Measurements from ENCODE around the gene MAP3K14.

Gene MAP3K14

GRCh38 chr17:45232514-45233422 is 84.1 kb downstream of the MAP3K14 start:
- TF ChIP-seq CTCF (conservative IDR thresholded peaks at IDR 0.05; ENCODE audit: low read depth, low read length) = no peak
- H3K4me3 ChIP-seq (IDR thresholded peaks at IDR 0.05; ENCODE audit: insufficient read depth, low read depth, low read length) = no peak overlapping the region
- H3K36me3 ChIP-seq (ENCODE audit: insufficient read depth) = no peaks in the 10 kb centered on the region; the same call in 1 of the 2 replicates
- H2AFZ ChIP-seq (ENCODE audit: low read depth) = no peak overlapping the region
- H3K4me1 ChIP-seq (ENCODE audit: low read depth, poor library complexity, severe bottlenecking) = peaks cover 97% of the 10 kb centered on the region
- no peak overlapping the region for H3K4me2 ChIP-seq
- peaks cover 71% of the 10 kb centered on the region for H3K79me2 ChIP-seq (ENCODE audit: insufficient read depth, low read depth)
- H3K9ac ChIP-seq = no peak overlapping the region
- no peak overlapping the region for H3K27ac ChIP-seq
- H4K20me1 ChIP-seq (ENCODE audit: insufficient read depth) = no peaks in the 10 kb centered on the region
- H3K27me3 ChIP-seq (ENCODE audit: insufficient read depth, low read depth) = no peaks in the 10 kb centered on the region

- TF ChIP-seq CTCF (conservative IDR thresholded peaks at IDR 0.05; ENCODE audit: low read depth, low read length) = no peak; the same call in 1 of the 2 replicates
- H3K4me1 ChIP-seq (ENCODE audit: low read depth, poor library complexity, severe bottlenecking) = peaks cover 96% of the 10 kb centered on the region
- peaks cover 76% of the 10 kb centered on the region for H3K79me2 ChIP-seq (ENCODE audit: insufficient read depth, low read depth)
- no peaks in the 10 kb centered on the region for H3K27me3 ChIP-seq (ENCODE audit: insufficient read depth, low read depth)
- peak overlapping the region; percentile 97; the same call in 1 of the 2 replicates for H3K27ac ChIP-seq
- no peak overlapping the region for H3K4me3 ChIP-seq (IDR thresholded peaks at IDR 0.05; ENCODE audit: insufficient read depth, low read depth, low read length)
- no peaks in the 10 kb centered on the region; the same call in 1 of the 2 replicates for H3K36me3 ChIP-seq (ENCODE audit: insufficient read depth)
- H3K9ac ChIP-seq = no peak overlapping the region
- no peaks in the 10 kb centered on the region for H4K20me1 ChIP-seq (ENCODE audit: insufficient read depth)
- no peak overlapping the region for H2AFZ ChIP-seq (ENCODE audit: low read depth)
- no peak overlapping the region for H3K4me2 ChIP-seq
These were observed 85.2 kb downstream of the MAP3K14 start for GRCh38 chr17:45231481-45232116.

- no peak overlapping the region for H3K9ac ChIP-seq
- H2AFZ ChIP-seq (ENCODE audit: low read depth) = no peak overlapping the region
- no peak overlapping the region for H3K4me3 ChIP-seq (IDR thresholded peaks at IDR 0.05; ENCODE audit: insufficient read depth, low read depth, low read length)
- H3K36me3 ChIP-seq (ENCODE audit: insufficient read depth) = no peaks in the 10 kb centered on the region
- peak overlapping the region; percentile 100; the same call in 1 of the 2 replicates for H3K4me2 ChIP-seq
- H3K4me1 ChIP-seq (ENCODE audit: low read depth, poor library complexity, severe bottlenecking) = peaks cover 93% of the 10 kb centered on the region
- peaks cover 74% of the 10 kb centered on the region for H3K79me2 ChIP-seq (ENCODE audit: insufficient read depth, low read depth)
- TF ChIP-seq CTCF (conservative IDR thresholded peaks at IDR 0.05; ENCODE audit: low read depth, low read length) = no peak
- peak overlapping the region; percentile 97; the same call in 1 of the 2 replicates for H3K27ac ChIP-seq
- H4K20me1 ChIP-seq (ENCODE audit: insufficient read depth) = no peaks in the 10 kb centered on the region
- no peaks in the 10 kb centered on the region for H3K27me3 ChIP-seq (ENCODE audit: insufficient read depth, low read depth)
These were observed 85.9 kb downstream of the MAP3K14 start for GRCh38 chr17:45230787-45231480.

- Histone ChIP-seq H3K4me3 (IDR thresholded peaks at IDR 0.05; ENCODE audit: insufficient read depth, low read depth, low read length) (no peak overlapping the region), H2AFZ (ENCODE audit: low read depth) (no peak overlapping the region), H3K36me3 (ENCODE audit: insufficient read depth) (no peaks in the 10 kb centered on the region), H3K4me2 (peak overlapping the region; percentile 100; the same call in 1 of the 2 replicates), H3K27ac (peak overlapping the region; percentile 97), H3K79me2 (ENCODE audit: insufficient read depth, low read depth) (peaks cover 79% of the 10 kb centered on the region), H3K27me3 (ENCODE audit: insufficient read depth, low read depth) (no peaks in the 10 kb centered on the region), H3K9ac (peak overlapping the region; percentile 83; the same call in 1 of the 2 replicates), H4K20me1 (ENCODE audit: insufficient read depth) (no peaks in the 10 kb centered on the region), H3K4me1 (ENCODE audit: low read depth, poor library complexity, severe bottlenecking) (peaks cover 93% of the 10 kb centered on the region)
- TF ChIP-seq CTCF (conservative IDR thresholded peaks at IDR 0.05; ENCODE audit: low read depth, low read length) = no peak
These were observed 86.4 kb downstream of the MAP3K14 start for GRCh38 chr17:45230410-45230786.
